Measurements from ENCODE around the gene CYP3A5. TPM values are rescaled to one million over a fixed set of nuclear protein-coding genes. Genes with fewer than 3 reads are reported as not detected.

Gene CYP3A5
- total RNA-seq, 1 donor = under 0.01 TPM

DNA sequence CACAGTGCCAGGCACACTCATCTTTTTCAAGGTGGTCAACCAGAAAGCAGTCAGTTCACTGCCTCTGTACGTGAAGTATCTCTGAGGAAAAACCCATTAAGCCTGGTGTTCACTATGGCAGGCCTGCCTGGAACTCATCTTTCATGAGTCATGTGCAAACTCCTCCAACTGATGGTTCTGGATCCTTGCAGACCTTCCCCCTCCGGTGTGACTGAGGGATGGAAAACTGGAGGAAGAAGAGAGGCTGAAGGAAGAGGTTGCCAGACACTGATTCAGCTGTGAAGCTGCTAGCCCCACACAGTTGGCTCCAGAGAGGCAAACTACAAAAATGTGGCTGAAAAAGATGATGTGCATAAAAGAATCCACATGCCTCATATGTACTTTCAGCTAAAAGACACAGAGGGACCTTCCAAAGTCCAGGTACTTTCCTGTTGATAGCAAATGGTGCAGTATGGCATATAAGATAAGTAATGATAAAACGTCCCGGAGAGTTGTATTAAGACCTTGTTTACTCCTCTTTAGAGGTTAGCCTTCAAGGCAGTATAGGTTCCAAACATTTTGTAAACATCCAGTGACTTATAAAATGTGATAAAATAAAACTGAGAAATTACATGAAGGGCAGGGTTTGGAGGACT lies 2.7 kb downstream of the CYP3A5 start:
- no peaks in the 10 kb centered on the region for H3K36me3 ChIP-seq (ENCODE audit: insufficient read depth, low read length)
- H3K4me3 ChIP-seq (ENCODE audit: insufficient read depth, low read length) = no peak overlapping the region
- no peaks in the 10 kb centered on the region for H4K20me1 ChIP-seq (ENCODE audit: insufficient read depth, low read length)
- TF ChIP-seq, protein P1, sequence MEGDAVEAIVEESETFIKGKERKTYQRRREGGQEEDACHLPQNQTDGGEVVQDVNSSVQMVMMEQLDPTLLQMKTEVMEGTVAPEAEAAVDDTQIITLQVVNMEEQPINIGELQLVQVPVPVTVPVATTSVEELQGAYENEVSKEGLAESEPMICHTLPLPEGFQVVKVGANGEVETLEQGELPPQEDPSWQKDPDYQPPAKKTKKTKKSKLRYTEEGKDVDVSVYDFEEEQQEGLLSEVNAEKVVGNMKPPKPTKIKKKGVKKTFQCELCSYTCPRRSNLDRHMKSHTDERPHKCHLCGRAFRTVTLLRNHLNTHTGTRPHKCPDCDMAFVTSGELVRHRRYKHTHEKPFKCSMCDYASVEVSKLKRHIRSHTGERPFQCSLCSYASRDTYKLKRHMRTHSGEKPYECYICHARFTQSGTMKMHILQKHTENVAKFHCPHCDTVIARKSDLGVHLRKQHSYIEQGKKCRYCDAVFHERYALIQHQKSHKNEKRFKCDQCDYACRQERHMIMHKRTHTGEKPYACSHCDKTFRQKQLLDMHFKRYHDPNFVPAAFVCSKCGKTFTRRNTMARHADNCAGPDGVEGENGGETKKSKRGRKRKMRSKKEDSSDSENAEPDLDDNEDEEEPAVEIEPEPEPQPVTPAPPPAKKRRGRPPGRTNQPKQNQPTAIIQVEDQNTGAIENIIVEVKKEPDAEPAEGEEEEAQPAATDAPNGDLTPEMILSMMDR (IDR thresholded peaks at IDR 0.05; ENCODE audit: extremely low read depth, low read depth, low read length) = no peak
- H3K79me2 ChIP-seq (ENCODE audit: insufficient read depth, low read length) = no peaks in the 10 kb centered on the region
- no peaks in the 10 kb centered on the region for H3K9me3 ChIP-seq (ENCODE audit: low read depth, low read length)
- H3K4me2 ChIP-seq (ENCODE audit: insufficient read depth, low read length) = no peak overlapping the region
- no peak overlapping the region for H3K27ac ChIP-seq (ENCODE audit: low read depth, low read length)
- H3K27me3 ChIP-seq (ENCODE audit: insufficient read depth, low read length) = no peaks in the 10 kb centered on the region
- no peaks in the 10 kb centered on the region for H3K4me1 ChIP-seq (ENCODE audit: insufficient read depth, low read length)
- no peak overlapping the region for H2AFZ ChIP-seq (ENCODE audit: low read length)
- DNase-seq (ENCODE audit: insufficient read length, low spot score, missing footprints) = peak; percentile 53

DNA sequence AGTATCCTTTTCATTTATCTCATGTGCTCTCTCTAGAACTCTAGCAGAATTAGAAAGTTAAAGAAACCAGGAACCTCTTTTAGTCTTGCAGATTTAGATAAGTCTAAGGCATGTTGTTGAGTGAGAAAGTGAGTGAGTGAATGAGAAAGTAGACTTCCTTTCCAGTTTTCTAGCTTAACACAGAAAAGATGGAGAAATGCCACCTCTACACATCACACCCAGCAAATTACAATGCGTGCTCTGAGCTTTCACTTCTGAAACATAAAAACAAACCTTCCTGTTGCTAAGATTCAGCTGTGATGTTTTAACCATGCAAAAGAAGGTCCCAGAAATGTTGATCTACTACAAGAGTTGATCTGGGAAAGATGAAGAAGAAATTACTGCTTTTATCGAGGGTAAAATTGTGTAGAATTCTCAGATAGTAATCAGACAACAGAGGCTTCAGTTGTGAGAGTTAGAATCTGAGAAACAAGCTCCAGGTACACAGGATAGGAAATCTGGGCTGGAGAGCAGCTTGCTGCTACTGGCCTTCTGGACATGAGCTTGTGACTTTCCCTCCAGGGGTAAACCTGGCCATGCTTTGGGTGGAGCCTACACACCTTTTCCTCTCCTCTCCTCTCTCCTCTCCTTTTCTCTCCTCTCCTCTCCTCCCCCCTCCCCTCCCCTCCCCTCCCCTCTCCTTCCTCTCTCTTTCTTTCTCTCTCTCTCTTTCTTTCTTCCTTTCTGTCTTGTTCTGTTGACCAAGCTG lies 4.6 kb downstream of the CYP3A5 start:
- H3K4me2 ChIP-seq (ENCODE audit: insufficient read depth, low read length) = no peak overlapping the region
- no peak for DNase-seq (ENCODE audit: insufficient read length, low spot score, missing footprints)

DNA sequence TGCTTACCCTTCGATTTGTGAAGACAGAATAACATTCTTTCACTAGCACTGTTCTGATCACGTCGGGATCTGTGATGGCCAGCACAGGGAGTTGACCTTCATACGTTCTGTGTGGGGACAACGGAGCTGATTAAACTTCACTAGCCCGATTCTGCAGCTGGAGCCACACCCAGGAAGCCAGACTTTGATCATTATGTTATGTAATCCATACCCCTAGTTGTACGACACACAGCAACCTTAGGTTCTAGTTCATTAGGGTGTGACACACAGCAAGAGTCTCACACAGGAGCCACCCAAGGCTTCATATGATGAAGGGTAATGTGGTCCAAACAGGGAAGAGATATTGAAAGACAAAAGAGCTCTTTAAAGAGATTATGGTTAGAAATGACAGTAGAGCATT lies 7.2 kb downstream of the CYP3A5 start:
- Histone ChIP-seq H3K79me2 (ENCODE audit: insufficient read depth, low read length) (no peaks in the 10 kb centered on the region), H3K9me3 (ENCODE audit: low read depth, low read length) (no peaks in the 10 kb centered on the region), H3K27ac (ENCODE audit: low read depth, low read length) (no peak overlapping the region), H3K36me3 (ENCODE audit: insufficient read depth, low read length) (no peaks in the 10 kb centered on the region), H2AFZ (ENCODE audit: low read length) (no peak overlapping the region), H4K20me1 (ENCODE audit: insufficient read depth, low read length) (no peaks in the 10 kb centered on the region), H3K4me2 (ENCODE audit: insufficient read depth, low read length) (no peak overlapping the region), H3K4me3 (ENCODE audit: insufficient read depth, low read length) (no peak overlapping the region), H3K27me3 (ENCODE audit: insufficient read depth, low read length) (no peaks in the 10 kb centered on the region), H3K4me1 (ENCODE audit: insufficient read depth, low read length) (no peaks in the 10 kb centered on the region)
- no peak for DNase-seq (ENCODE audit: insufficient read length, low spot score, missing footprints)
- TF ChIP-seq, protein P1 (IDR thresholded peaks at IDR 0.05; ENCODE audit: extremely low read depth, low read depth, low read length) = no peak

More for the DNA sequence above, 4.6 kb downstream of the CYP3A5 start:
- no peak overlapping the region for H3K27ac ChIP-seq (ENCODE audit: low read depth, low read length)
- H3K4me3 ChIP-seq (ENCODE audit: insufficient read depth, low read length) = no peak overlapping the region
- H4K20me1 ChIP-seq (ENCODE audit: insufficient read depth, low read length) = no peaks in the 10 kb centered on the region
- no peaks in the 10 kb centered on the region for H3K4me1 ChIP-seq (ENCODE audit: insufficient read depth, low read length)
- no peak overlapping the region for H2AFZ ChIP-seq (ENCODE audit: low read length)
- no peaks in the 10 kb centered on the region for H3K79me2 ChIP-seq (ENCODE audit: insufficient read depth, low read length)
- no peaks in the 10 kb centered on the region for H3K9me3 ChIP-seq (ENCODE audit: low read depth, low read length)
- no peaks in the 10 kb centered on the region for H3K36me3 ChIP-seq (ENCODE audit: insufficient read depth, low read length)
- TF ChIP-seq, protein P1 (IDR thresholded peaks at IDR 0.05; ENCODE audit: extremely low read depth, low read depth, low read length) = no peak
- no peaks in the 10 kb centered on the region for H3K27me3 ChIP-seq (ENCODE audit: insufficient read depth, low read length)

DNA sequence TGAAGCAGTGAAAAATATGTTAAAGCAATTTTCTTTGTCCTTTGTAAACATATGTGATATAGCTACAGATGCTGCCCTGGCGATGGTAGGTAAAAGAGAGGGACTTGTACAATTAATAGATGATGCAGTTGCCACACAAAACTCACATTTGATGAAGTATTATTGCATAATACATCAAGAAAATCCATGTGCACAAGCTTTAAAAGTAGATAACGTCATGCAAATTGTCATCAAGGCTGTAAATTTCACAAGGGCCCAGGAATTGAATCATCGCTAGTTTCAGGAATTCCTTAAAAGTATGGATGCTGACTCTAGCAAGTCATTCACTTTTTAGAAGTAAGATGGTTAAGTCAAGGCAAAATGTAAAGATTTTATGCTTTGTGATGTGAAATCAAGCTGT lies 10.0 kb downstream of the CYP3A5 start:
- H3K27me3 ChIP-seq (ENCODE audit: insufficient read depth, low read length) = no peaks in the 10 kb centered on the region

More for the DNA sequence above, 10.0 kb downstream of the CYP3A5 start:
- Histone ChIP-seq H3K4me3 (ENCODE audit: insufficient read depth, low read length) (no peak overlapping the region), H2AFZ (ENCODE audit: low read length) (no peak overlapping the region), H3K4me1 (ENCODE audit: insufficient read depth, low read length) (no peaks in the 10 kb centered on the region), H3K9me3 (ENCODE audit: low read depth, low read length) (no peaks in the 10 kb centered on the region), H3K79me2 (ENCODE audit: insufficient read depth, low read length) (no peaks in the 10 kb centered on the region), H3K4me2 (ENCODE audit: insufficient read depth, low read length) (no peak overlapping the region), H3K27ac (ENCODE audit: low read depth, low read length) (no peak overlapping the region), H3K36me3 (ENCODE audit: insufficient read depth, low read length) (no peaks in the 10 kb centered on the region), H4K20me1 (ENCODE audit: insufficient read depth, low read length) (no peaks in the 10 kb centered on the region)
- DNase-seq (ENCODE audit: insufficient read length, low spot score, missing footprints) = no peak
- TF ChIP-seq, protein P1 (IDR thresholded peaks at IDR 0.05; ENCODE audit: extremely low read depth, low read depth, low read length) = no peak
